MM.1S (cell line): ENCODE data around the gene ABCC9.

Source experiments
- DNase-seq: peaks from one replicate; pipeline ENCODE4 v3.0.0-alpha.2; 2015
- H2AFZ ChIP-seq: fragments of 300-600 bp; sonication (generic); 2 replicates; pipeline ENCODE4 v1.6.0; 2016; ENCODE audit warnings: antibody characterized with exemption, low read length
- H3F3A ChIP-seq: fragments of 300-600 bp; sonication (generic); 2 replicates; pipeline ENCODE4 v1.6.1; 2016; ENCODE audit warnings: mild to moderate bottlenecking, antibody characterized with exemption, low read length, moderate library complexity, mixed read lengths; ENCODE audit not compliant: insufficient read depth
- H3K27ac ChIP-seq: fragments of 300-600 bp; sonication (generic); 2 replicates; pipeline ENCODE4 v1.5.1; 2016; ENCODE audit warnings: mild to moderate bottlenecking, low read length
- H3K27me3 ChIP-seq: fragments of 300-600 bp; sonication (generic); replicated peaks from 2 replicates; pipeline ENCODE4 v1.6.0; 2016; ENCODE audit warnings: low read length; ENCODE audit not compliant: insufficient read depth
- H3K36me3 ChIP-seq: fragments of 300-600 bp; sonication (generic); replicated peaks from 2 replicates; pipeline ENCODE4 v1.6.1; 2016; ENCODE audit warnings: mild to moderate bottlenecking, low read length, mixed read lengths; ENCODE audit not compliant: insufficient read depth
- H3K4me1 ChIP-seq: fragments of 300-600 bp; sonication (generic); 2 replicates; pipeline ENCODE4 v1.6.1; 2016; ENCODE audit warnings: low read length, mixed read lengths
- H3K4me2 ChIP-seq: fragments of 300-600 bp; sonication (generic); 2 replicates; pipeline ENCODE4 v1.6.0; 2016; ENCODE audit warnings: low read depth, low read length
- H3K4me3 ChIP-seq: fragments of 300-600 bp; sonication (generic); 2 replicates; pipeline ENCODE4 v1.5.1; 2016; ENCODE audit warnings: low read length, mixed read lengths
- H3K79me2 ChIP-seq: fragments of 300-600 bp; sonication (generic); 2 replicates; pipeline ENCODE4 v1.6.1; 2016; ENCODE audit warnings: mixed run types, low read length, mixed read lengths
- H3K9ac ChIP-seq: fragments of 300-600 bp; sonication (generic); 2 replicates; pipeline ENCODE4 v1.6.1; 2016; ENCODE audit warnings: low read length, mixed read lengths
- H3K9me2 ChIP-seq: fragments of 300-600 bp; sonication (generic); replicated peaks from 2 replicates; pipeline ENCODE4 v1.6.1; 2016; ENCODE audit warnings: mild to moderate bottlenecking, low read length, mixed read lengths; ENCODE audit not compliant: insufficient read depth
- H3K9me3 ChIP-seq: fragments of 300-600 bp; sonication (generic); replicated peaks from 2 replicates; pipeline ENCODE4 v1.6.1; 2016; ENCODE audit warnings: mild to moderate bottlenecking, low read length, mixed read lengths; ENCODE audit not compliant: insufficient read depth
- H4K20me1 ChIP-seq: fragments of 300-600 bp; sonication (generic); 2 replicates; pipeline ENCODE4 v1.6.1; 2016; ENCODE audit warnings: mild to moderate bottlenecking, low read length, moderate library complexity, mixed read lengths; ENCODE audit not compliant: insufficient read depth
- CTCF ChIP-seq: fragments of 300-600 bp; sonication (generic); IDR thresholded peaks from 2 replicates; pipeline ENCODE4 v1.5.1; 2016; ENCODE audit warnings: antibody characterized with exemption, low read length, mixed read lengths
- EZH2 ChIP-seq: fragments of 300-600 bp; sonication (generic); optimal IDR thresholded peaks from 2 replicates; pipeline ENCODE3; 2017; ENCODE audit warnings: low read depth, mild to moderate bottlenecking, antibody characterized with exemption, low read length, mixed read lengths
- EZH2phosphoT487 ChIP-seq: fragments of 300-600 bp; sonication (generic); IDR thresholded peaks from 2 replicates; pipeline ENCODE4 v1.6.1; 2018; ENCODE audit warnings: antibody characterized with exemption, low read length

ABCC9 gene

GRCh38 chr12:21913823-21914222 lies 27.4 kb downstream of the ABCC9 start:
- no peaks in the 10 kb centered on the region for H3K79me2 ChIP-seq
- no peaks in the 10 kb centered on the region for H3K9me2 ChIP-seq
- H3K9me3 ChIP-seq: no peaks in the 10 kb centered on the region
- no peak overlapping the region for H3K9ac ChIP-seq
- H3K4me3 ChIP-seq: no peak overlapping the region
- H3K27me3 ChIP-seq: no peaks in the 10 kb centered on the region
- TF ChIP-seq CTCF (no peak), EZH2phosphoT487 (no peak), EZH2 (no peak)
- H3K27ac ChIP-seq: no peak overlapping the region
- H4K20me1 ChIP-seq: no peaks in the 10 kb centered on the region
- no peaks in the 10 kb centered on the region for H3K36me3 ChIP-seq
- no peak overlapping the region for H3K4me2 ChIP-seq
- no peak for DNase-seq
- H2AFZ ChIP-seq: no peak overlapping the region
- H3K4me1 ChIP-seq: no peaks in the 10 kb centered on the region
- H3F3A ChIP-seq: no peaks in the 10 kb centered on the region

GRCh38 chr12:21912318-21912717 lies 28.9 kb downstream of the ABCC9 start:
- H3K4me2 ChIP-seq: no peak overlapping the region
- TF ChIP-seq EZH2 (no peak), CTCF (no peak), EZH2phosphoT487 (no peak)
- no peaks in the 10 kb centered on the region for H3K9me2 ChIP-seq
- no peaks in the 10 kb centered on the region for H4K20me1 ChIP-seq
- H3K4me3 ChIP-seq: no peak overlapping the region
- no peaks in the 10 kb centered on the region for H3K4me1 ChIP-seq
- no peaks in the 10 kb centered on the region for H3F3A ChIP-seq
- H3K9ac ChIP-seq: no peak overlapping the region
- no peak overlapping the region for H2AFZ ChIP-seq
- DNase-seq: no peak
- H3K9me3 ChIP-seq: no peaks in the 10 kb centered on the region
- H3K36me3 ChIP-seq: no peaks in the 10 kb centered on the region
- H3K79me2 ChIP-seq: no peaks in the 10 kb centered on the region
- H3K27ac ChIP-seq: no peak overlapping the region
- no peaks in the 10 kb centered on the region for H3K27me3 ChIP-seq

- TF ChIP-seq EZH2 (no peak), EZH2phosphoT487 (no peak), CTCF (no peak)
- Histone ChIP-seq H3K79me2 (no peaks in the 10 kb centered on the region), H3K4me3 (no peak overlapping the region), H3K9me3 (no peaks in the 10 kb centered on the region), H3K9ac (no peak overlapping the region), H3K27me3 (no peaks in the 10 kb centered on the region), H3K4me2 (no peak overlapping the region), H3K4me1 (no peaks in the 10 kb centered on the region), H3K36me3 (no peaks in the 10 kb centered on the region), H4K20me1 (no peaks in the 10 kb centered on the region), H3K27ac (no peak overlapping the region), H3F3A (no peaks in the 10 kb centered on the region), H3K9me2 (no peaks in the 10 kb centered on the region), H2AFZ (no peak overlapping the region)
- DNase-seq: no peak
These were observed 29.4 kb downstream of the ABCC9 start for GRCh38 chr12:21911832-21912231.
